Prostate gland (tissue), 2 donors: ENCODE data around the gene NT5M.

Experiments
- POLR2AphosphoS5 ChIP-seq: sonication (generic); formaldehyde crosslinking; IDR thresholded peaks from one replicate; pipeline ENCODE4 v1.6.1; 2017; ENCODE audit warnings: antibody characterized with exemption
- TF ChIP-seq, protein P1 (sequence below), 4 experiments: fragments of 200-600 bp in 2 of 4; fragments of 450-650 bp in 2 of 4; sonication (generic) in 2 of 4; IDR thresholded peaks; 1 replicate in 3 of 4; 2 replicates in 1 of 4; pipeline ENCODE4 v1.5.1; 2016 to 2019; ENCODE audit warnings: antibody characterized with exemption in 4 of 4, mild to moderate bottlenecking in 2 of 4, moderate library complexity in 2 of 4

DNA sequence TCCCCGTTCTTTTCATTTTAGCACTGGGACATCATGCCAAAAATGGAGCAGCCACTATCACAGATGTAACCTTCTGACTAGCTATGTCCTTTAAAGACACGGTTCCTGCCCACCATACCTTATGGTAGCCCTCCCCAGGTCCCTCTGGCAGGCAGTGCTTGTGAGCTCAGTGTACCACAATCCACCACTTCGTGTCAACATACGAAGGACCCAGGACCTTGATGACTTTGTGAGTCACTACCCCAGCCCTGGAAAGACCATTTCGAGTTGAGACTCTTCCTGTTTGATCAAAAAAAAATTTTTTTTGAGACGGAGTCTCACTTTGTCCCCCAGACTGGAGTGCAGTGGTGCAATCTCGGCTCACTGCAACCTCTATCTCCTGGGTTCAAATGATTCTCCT is 45.2 kb upstream of the NT5M start:
- TF ChIP-seq, protein P1, sequence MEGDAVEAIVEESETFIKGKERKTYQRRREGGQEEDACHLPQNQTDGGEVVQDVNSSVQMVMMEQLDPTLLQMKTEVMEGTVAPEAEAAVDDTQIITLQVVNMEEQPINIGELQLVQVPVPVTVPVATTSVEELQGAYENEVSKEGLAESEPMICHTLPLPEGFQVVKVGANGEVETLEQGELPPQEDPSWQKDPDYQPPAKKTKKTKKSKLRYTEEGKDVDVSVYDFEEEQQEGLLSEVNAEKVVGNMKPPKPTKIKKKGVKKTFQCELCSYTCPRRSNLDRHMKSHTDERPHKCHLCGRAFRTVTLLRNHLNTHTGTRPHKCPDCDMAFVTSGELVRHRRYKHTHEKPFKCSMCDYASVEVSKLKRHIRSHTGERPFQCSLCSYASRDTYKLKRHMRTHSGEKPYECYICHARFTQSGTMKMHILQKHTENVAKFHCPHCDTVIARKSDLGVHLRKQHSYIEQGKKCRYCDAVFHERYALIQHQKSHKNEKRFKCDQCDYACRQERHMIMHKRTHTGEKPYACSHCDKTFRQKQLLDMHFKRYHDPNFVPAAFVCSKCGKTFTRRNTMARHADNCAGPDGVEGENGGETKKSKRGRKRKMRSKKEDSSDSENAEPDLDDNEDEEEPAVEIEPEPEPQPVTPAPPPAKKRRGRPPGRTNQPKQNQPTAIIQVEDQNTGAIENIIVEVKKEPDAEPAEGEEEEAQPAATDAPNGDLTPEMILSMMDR (IDR thresholded peaks at IDR 0.05): no peak
- no peak for TF ChIP-seq POLR2AphosphoS5
